Mucosa of stomach (tissue), 1 donor: Measurements from ENCODE around the gene CBFA2T3.
"Not testable (repeated sequence)": the region's sequence is repeated elsewhere in the genome, so short reads cannot be mapped to it uniquely, and the experiment has no call there.

Experiments
- H3K27me3 ChIP-seq: one replicate; pipeline ENCODE4 v1.7.0; 2013; ENCODE audit warnings: mild to moderate bottlenecking, low read length; ENCODE audit not compliant: control insufficient read depth, insufficient read depth
- H3K36me3 ChIP-seq: one replicate; pipeline ENCODE4 v1.7.0; 2013; ENCODE audit warnings: low read length; ENCODE audit not compliant: control insufficient read depth, insufficient read depth
- H3K4me1 ChIP-seq: one replicate; pipeline ENCODE4 v1.7.0; 2013; ENCODE audit warnings: mild to moderate bottlenecking, low read length; ENCODE audit not compliant: control insufficient read depth, insufficient read depth
- H3K4me3 ChIP-seq: one replicate; pipeline ENCODE4 v1.7.0; 2013; ENCODE audit warnings: low read length
- H3K9ac ChIP-seq: one replicate; pipeline ENCODE4 v1.7.0; 2013; ENCODE audit warnings: mild to moderate bottlenecking, low read length, moderate library complexity
- H3K9me3 ChIP-seq: one replicate; pipeline ENCODE4 v1.7.0; 2013; ENCODE audit warnings: mild to moderate bottlenecking, low read length, moderate library complexity; ENCODE audit not compliant: control insufficient read depth
- donor health status: Pancreatic carcinoma.

CBFA2T3 gene

DNA sequence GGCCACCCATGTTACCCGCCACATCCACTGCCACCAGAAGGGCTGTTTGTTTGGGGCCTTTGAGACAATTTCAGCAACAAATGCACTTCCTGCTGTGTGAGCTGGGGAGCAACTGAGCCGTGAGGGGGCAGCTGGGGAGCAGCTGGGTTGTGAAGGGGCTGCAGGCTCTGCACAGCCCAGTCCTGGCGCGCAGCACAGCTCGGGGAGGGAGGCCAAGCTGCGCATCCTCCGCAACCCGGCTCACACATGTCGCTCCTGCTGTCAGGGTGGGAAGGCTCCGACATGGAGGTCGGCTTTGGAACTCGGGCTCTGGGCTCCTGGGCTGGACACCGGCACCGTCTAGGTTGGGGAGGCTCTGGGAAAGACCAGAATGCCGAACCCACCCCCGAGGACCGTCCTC lies 53.6 kb downstream of the CBFA2T3 start:
- no peak overlapping the region for H3K9ac ChIP-seq
- H3K4me3 ChIP-seq = no peak overlapping the region
- peaks cover 19% of the 10 kb centered on the region for H3K4me1 ChIP-seq
- no peaks in the 10 kb centered on the region for H3K27me3 ChIP-seq
- no peaks in the 10 kb centered on the region for H3K36me3 ChIP-seq
- no peaks in the 10 kb centered on the region for H3K9me3 ChIP-seq

DNA sequence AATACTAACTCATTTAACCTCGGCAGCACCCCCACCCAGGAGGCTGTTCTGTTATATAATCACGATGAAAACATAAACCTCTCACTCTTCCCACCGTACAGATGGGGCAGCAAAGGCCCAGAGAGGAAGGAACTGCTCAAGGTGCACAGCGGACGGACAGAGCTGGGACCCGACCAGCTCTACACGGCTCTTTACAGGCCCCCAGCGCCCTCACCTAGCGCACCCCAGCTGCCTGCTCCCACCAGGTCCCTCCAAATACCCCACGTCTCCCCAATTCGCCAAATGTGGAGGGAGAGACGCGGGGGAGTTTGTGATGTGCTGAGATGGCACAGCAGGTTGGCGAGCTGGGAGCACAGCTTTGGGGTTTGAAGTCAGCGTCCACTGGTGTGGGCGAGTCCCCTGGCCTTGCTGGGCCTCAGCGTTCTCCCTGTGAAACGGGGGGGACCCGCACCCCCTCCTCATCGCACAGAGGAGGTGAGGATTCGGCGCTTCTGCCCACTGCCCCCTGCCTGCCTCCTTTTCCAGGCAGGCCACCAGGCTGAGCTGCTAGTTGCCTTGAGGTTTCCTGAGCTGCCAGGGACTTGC lies 54.1 kb downstream of the CBFA2T3 start:
- Histone ChIP-seq H3K4me3 (no peak overlapping the region), H3K27me3 (no peaks in the 10 kb centered on the region), H3K9me3 (no peaks in the 10 kb centered on the region), H3K36me3 (no peaks in the 10 kb centered on the region), H3K9ac (no peak overlapping the region), H3K4me1 (peaks cover 19% of the 10 kb centered on the region)

DNA sequence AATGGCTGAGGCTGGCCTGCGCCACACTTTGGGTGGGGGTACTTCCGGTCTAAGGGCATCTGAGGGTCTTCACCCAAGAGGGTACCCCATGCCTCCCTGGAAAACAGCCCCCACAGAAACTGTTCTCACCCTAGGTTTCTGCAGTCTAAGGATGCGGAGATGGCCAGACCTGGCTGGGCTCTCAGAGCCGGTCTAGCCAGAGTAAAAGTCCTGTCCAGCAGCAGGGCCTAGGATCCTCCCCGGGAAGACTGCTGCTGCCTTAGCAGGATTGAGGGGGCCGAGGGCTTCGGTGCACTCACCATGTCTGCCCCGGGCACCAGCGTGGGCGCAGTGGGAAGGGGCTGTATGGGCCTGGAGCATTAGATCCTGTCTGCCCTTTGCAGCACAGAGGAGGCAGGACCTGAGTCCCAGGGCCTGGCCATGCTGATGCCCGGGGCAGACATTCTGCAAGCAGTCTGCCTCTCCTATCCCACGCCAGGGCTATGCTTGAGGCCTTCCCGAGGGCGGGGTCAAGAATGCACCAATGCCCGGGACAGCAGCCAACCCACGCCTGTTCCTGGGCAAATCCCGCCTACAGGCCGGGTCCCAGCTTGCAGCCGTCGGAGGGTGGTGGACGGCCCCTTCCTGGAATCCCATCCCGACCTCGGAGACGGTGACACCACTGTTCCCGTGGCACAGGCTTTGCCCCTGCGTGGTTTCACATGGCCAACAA lies 54.7 kb downstream of the CBFA2T3 start:
- no peak overlapping the region for H3K4me3 ChIP-seq
- H3K36me3 ChIP-seq = no peaks in the 10 kb centered on the region
- no peak overlapping the region for H3K9ac ChIP-seq
- no peaks in the 10 kb centered on the region for H3K27me3 ChIP-seq
- peaks cover 19% of the 10 kb centered on the region for H3K4me1 ChIP-seq
- no peaks in the 10 kb centered on the region for H3K9me3 ChIP-seq

DNA sequence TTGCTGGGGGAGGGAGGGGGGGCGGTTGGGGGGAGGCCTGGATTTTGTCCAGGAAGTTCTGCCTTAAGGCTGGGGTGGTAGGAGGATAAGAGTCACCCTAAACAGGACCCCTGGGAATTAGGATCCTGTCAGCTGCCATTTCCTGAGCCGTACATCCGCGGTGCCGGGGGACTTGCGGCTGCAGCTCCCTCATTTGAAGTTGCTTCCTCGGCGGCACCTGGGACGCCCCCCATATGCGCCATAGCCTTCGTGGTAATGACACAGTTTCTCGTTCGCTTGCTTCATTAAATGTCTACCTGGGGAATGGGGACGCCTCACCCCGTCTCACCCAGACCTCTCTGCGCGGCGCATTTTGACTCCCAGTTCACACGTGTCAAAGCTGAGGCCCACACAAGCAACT lies 55.4 kb downstream of the CBFA2T3 start:
- peaks cover 19% of the 10 kb centered on the region for H3K4me1 ChIP-seq
- H3K36me3 ChIP-seq = no peaks in the 10 kb centered on the region
- no peaks in the 10 kb centered on the region for H3K27me3 ChIP-seq
- no peak overlapping the region for H3K9ac ChIP-seq
- H3K9me3 ChIP-seq = no peaks in the 10 kb centered on the region
- H3K4me3 ChIP-seq = no peak overlapping the region

- H3K36me3 ChIP-seq = no peaks in the 10 kb centered on the region
- no peak overlapping the region for H3K4me3 ChIP-seq
- no peak overlapping the region for H3K9ac ChIP-seq
- no peaks in the 10 kb centered on the region for H3K9me3 ChIP-seq
- H3K4me1 ChIP-seq = peaks cover 19% of the 10 kb centered on the region
- no peaks in the 10 kb centered on the region for H3K27me3 ChIP-seq
Observed at GRCh38 chr16:88920618-88921590, 56.1 kb downstream of the CBFA2T3 start.

DNA sequence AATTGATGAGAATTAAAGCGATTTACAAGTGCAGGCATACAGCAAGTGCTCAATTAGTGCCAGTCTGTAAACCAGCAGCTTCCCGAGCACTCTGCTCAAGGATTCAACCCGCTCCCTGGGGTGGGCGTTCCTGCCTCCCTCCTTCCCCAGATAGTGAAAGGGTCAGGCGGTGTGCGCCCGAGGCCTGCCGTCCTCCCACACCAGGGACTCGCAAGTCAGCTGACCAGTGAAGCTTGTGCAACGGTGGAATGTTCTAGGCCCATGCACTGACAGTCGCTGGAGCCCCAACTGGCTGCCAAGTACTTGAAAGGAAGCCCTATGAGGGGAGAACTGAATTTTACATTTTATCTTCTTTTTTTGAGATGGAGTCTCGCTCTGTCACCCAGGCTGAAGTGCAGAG lies 57.1 kb downstream of the CBFA2T3 start:
- H3K4me3 ChIP-seq = no peak overlapping the region
- peaks cover 19% of the 10 kb centered on the region for H3K4me1 ChIP-seq
- no peak overlapping the region for H3K9ac ChIP-seq
- H3K9me3 ChIP-seq = no peaks in the 10 kb centered on the region
- no peaks in the 10 kb centered on the region for H3K36me3 ChIP-seq
- H3K27me3 ChIP-seq = no peaks in the 10 kb centered on the region

DNA sequence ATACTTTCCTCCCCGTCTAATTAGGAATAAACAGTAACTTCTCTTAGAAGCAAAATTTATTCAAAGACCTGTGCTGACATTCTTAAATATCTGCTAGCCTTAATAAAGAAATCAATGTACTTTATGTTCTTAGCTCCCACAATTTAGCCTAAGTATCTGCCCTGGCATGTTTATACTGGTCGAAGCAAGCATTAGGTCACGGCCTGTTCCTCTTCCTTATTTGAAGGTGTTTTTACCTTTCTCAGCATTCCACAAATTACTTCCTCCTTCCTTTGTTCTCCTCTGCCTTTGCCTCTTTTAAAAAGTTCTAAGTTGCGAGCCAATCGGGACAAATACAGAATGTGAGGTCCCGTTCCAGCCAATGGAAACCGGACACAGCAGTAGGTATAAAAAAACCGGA lies 58.1 kb downstream of the CBFA2T3 start:
- H3K36me3 ChIP-seq, H3K27me3 ChIP-seq, H3K4me3 ChIP-seq, H3K9ac ChIP-seq, H3K9me3 ChIP-seq: not testable (repeated sequence)
- H3K4me1 ChIP-seq = peaks cover 22% of the 10 kb centered on the region

DNA sequence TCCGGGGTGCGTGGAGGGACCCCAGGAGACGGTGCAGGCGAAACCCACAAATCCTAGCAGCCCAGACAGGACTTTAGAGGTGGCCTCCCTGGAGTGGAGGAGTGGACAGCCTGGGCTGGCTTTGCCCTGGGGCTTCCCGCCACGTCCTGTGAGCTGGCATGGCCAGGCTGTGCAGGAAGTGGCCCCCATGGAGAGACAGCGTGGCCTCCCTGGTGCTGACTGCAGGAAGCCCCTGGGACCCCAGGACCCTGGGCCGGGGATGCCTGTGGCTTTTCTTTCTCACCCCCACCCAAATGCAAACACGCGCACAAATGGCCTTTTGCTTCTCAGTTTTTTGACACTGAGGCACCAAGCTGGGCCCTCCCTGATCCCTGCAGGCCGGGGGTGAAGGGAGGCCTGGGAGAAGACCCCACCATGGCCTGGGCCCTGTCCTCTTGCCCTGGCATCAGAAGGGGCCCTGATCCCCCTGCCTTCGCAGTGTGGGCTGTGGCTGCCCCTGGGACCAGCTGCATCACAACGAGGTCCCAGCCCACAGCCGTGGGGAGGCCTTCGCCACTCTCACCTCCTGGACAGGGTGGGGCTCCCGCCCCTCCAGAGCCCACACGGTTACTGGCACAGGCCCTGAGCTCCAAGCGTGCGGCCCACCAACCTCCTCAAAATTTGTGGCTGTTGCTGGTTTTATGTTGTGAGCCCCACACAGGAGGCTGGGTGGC lies 58.9 kb downstream of the CBFA2T3 start:
- Histone ChIP-seq H3K9ac (no peak overlapping the region), H3K27me3 (no peaks in the 10 kb centered on the region), H3K36me3 (no peaks in the 10 kb centered on the region), H3K9me3 (no peaks in the 10 kb centered on the region), H3K4me1 (peaks cover 22% of the 10 kb centered on the region), H3K4me3 (no peak overlapping the region)

DNA sequence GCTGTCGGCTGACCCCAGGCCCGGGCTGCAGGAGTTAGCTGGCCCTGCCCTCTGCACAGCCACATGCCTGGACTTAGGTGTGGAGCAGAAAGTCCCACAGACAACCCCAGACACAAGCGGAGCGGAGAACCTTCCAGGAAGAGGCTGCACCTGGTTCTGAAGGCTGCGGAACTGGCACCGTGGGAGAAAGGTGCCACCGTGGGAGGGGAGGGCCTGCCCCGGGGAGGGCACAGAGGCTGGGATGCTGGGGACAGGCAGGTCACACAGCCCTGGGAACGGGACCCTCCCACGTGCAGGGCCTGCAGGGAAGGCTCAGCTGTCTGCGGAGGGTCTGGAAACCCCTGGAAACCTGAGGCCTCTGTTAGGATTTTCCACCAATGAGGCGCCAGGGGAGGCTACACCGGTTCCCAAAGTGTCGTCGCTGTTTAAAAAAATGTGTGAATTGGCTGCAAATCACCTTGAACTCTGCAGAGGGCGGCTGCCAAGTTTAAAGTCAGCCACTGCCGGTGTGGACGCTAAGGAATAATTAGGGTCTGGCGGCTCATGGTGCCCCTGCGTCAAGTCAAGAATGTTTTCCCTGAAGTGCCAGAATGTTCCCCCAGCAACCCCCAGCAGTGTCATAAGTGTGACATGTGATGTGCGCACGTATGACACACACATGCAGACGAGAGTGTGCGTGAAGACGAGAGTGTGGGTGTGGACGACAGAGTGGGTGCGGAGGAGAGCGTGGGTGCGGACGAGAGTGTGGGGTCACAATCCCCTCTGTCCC lies 59.7 kb downstream of the CBFA2T3 start:
- peaks cover 19% of the 10 kb centered on the region for H3K4me1 ChIP-seq
- H3K27me3 ChIP-seq = no peaks in the 10 kb centered on the region
- H3K36me3 ChIP-seq = no peaks in the 10 kb centered on the region
- H3K9me3 ChIP-seq = no peaks in the 10 kb centered on the region
- H3K9ac ChIP-seq = no peak overlapping the region
- H3K4me3 ChIP-seq = no peak overlapping the region

GRCh38 chr16:88915639-88916327 lies 61.2 kb downstream of the CBFA2T3 start:
- no peak overlapping the region for H3K9ac ChIP-seq
- H3K36me3 ChIP-seq = no peaks in the 10 kb centered on the region
- no peak overlapping the region for H3K4me3 ChIP-seq
- H3K9me3 ChIP-seq = no peaks in the 10 kb centered on the region
- H3K27me3 ChIP-seq = no peaks in the 10 kb centered on the region
- peaks cover 6% of the 10 kb centered on the region for H3K4me1 ChIP-seq
